ENCODE data around the gene SOX8.
A peak's percentile ranks its signal among the peaks of the same experiment; 100 is the strongest.
"Not testable (repeated sequence)": the region's sequence is repeated elsewhere in the genome, so short reads cannot be mapped to it uniquely, and the experiment has no call there.

The SOX8 gene

DNA sequence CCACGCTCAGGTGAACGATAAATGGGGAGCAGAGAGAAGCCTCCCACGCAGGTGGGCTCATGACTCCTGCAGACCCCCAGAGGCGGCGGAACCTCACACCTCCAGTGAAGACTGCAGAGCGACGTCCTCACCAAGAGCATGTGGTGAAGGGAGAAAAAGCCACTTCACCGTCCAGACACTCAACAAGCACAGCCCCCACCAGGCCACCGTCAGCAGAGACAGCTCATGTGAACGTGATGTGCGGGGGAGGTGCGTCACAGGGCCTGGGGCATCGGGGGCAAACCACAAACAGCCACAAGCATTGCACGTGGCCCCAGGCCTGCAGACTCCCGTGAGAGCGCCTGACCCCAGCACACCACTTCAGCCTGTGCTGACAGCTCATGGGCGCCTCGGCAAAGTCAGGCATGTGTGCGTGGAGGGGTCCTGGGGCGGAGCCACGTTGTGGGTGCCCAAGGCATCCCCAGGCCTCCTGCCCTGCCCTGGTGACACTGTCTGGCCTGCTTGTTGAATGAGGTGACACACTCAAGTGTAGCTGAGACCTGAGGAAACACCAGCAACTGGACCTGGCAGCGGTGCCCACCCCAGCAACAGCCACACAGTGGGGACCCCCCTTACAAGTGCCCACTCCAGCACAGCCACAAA, 29.8 kb upstream of the SOX8 start:
- Histone ChIP-seq H3K4me3 (ENCODE audit: low read depth in 1 of 5, low read length in 5 of 5) (no peak overlapping the region), H3K4me1 (ENCODE audit: control insufficient read depth in 5 of 5, insufficient read depth in 5 of 5, low read length in 5 of 5) (no peaks in the 10 kb centered on the region), H3K27me3 (ENCODE audit: control insufficient read depth in 5 of 5, insufficient read depth in 4 of 5, low read length in 5 of 5) (no peaks in the 10 kb centered on the region), H3K9ac (ENCODE audit: low read length in 5 of 5) (no peak overlapping the region), H3K27ac (ENCODE audit: low read depth, low read length) (no peak overlapping the region), H3K36me3 (ENCODE audit: control insufficient read depth in 5 of 5, insufficient read depth in 5 of 5, low read length in 5 of 5) (peaks cover 0 to 38% (median 27%) of the 10 kb centered on the region in 5 donors), H3K9me3 (ENCODE audit: control insufficient read depth in 5 of 5, low read length in 5 of 5) (no peaks in the 10 kb centered on the region)

DNA sequence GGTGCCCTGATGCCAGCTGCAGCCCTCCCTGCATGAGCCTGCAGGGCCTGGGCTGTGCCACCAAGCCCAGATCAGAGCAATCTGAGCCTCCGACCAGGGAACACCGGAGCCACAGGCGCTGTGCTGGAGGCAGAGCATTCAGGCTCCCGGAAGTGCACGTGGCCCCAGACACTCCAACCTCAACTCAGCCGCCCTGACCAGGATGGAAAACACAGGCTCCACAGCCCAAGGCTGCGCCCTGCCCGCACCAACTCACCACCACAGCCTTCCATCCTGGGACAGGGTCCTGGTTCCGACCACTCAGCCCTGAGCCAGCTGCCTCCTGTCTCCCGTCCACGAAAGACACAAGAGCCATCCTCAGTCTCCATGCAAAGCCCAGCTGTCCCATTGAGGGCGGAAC, 29.2 kb upstream of the SOX8 start:
- H3K4me3 ChIP-seq (ENCODE audit: low read depth in 1 of 5, low read length in 5 of 5): no peak overlapping the region
- no peaks in the 10 kb centered on the region for H3K9me3 ChIP-seq (ENCODE audit: control insufficient read depth in 5 of 5, low read length in 5 of 5)
- no peak overlapping the region for H3K9ac ChIP-seq (ENCODE audit: low read length in 5 of 5)
- H3K27me3 ChIP-seq (ENCODE audit: control insufficient read depth in 5 of 5, insufficient read depth in 4 of 5, low read length in 5 of 5): no peaks in the 10 kb centered on the region
- no peak overlapping the region for H3K27ac ChIP-seq (ENCODE audit: low read depth, low read length)
- H3K4me1 ChIP-seq (ENCODE audit: control insufficient read depth in 5 of 5, insufficient read depth in 5 of 5, low read length in 5 of 5): no peaks in the 10 kb centered on the region
- peaks cover 0 to 33% (median 22%) of the 10 kb centered on the region in 5 donors for H3K36me3 ChIP-seq (ENCODE audit: control insufficient read depth in 5 of 5, insufficient read depth in 5 of 5, low read length in 5 of 5)

DNA sequence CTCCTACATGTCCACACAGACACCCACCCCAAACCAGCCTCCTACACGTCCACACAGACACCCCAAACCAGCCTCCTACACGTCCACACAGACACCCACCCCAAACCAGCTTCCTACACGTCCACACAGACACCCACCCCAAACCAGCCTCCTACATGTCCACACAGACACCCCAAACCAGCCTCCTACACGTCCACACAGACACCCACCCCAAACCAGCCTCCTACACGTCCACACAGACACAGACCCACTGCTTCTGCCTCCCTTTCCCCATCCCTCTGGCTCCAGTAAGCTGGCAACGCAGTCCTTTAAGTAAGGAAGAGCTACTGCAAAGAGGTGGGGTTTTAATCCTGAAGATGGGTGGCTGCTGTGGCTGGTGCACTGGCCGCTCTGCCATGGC, 27.8 kb upstream of the SOX8 start:
- H3K27me3 ChIP-seq (ENCODE audit: control insufficient read depth in 5 of 5, insufficient read depth in 4 of 5, low read length in 5 of 5); H3K9ac ChIP-seq (ENCODE audit: low read length in 5 of 5); H3K4me1 ChIP-seq (ENCODE audit: control insufficient read depth in 5 of 5, insufficient read depth in 5 of 5, low read length in 5 of 5); H3K9me3 ChIP-seq (ENCODE audit: control insufficient read depth in 5 of 5, low read length in 5 of 5); H3K27ac ChIP-seq (ENCODE audit: low read depth, low read length); H3K4me3 ChIP-seq (ENCODE audit: low read depth in 1 of 5, low read length in 5 of 5): not testable (repeated sequence)
- H3K36me3 ChIP-seq (ENCODE audit: control insufficient read depth in 5 of 5, insufficient read depth in 5 of 5, low read length in 5 of 5): peaks cover 0 to 31% (median 22%) of the 10 kb centered on the region in 5 donors

DNA sequence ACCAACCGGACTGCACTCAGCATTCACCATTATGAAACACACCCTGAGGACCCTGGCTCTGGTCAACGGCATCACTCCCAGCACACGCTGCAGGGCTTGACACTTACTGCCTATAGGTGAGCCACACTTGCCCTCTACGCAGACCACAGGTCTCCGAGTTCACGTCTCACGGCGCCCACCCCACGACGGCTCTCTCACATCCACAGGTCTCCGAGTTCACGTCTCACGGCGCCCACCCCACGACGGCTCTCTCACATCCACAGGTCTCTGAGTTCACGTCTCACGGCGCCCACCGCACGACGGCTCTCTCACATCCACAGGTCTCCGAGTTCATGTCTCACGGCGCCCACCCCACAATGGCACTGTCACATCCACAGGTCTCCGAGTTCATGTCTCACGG, 25.8 kb upstream of the SOX8 start:
- H3K9ac ChIP-seq (ENCODE audit: low read length in 5 of 5); H3K4me3 ChIP-seq (ENCODE audit: low read depth in 1 of 5, low read length in 5 of 5); H3K9me3 ChIP-seq (ENCODE audit: control insufficient read depth in 5 of 5, low read length in 5 of 5); H3K27ac ChIP-seq (ENCODE audit: low read depth, low read length); H3K27me3 ChIP-seq (ENCODE audit: control insufficient read depth in 5 of 5, insufficient read depth in 4 of 5, low read length in 5 of 5); H3K4me1 ChIP-seq (ENCODE audit: control insufficient read depth in 5 of 5, insufficient read depth in 5 of 5, low read length in 5 of 5): not testable (repeated sequence)
- peaks cover 0 to 31% (median 22%) of the 10 kb centered on the region in 5 donors for H3K36me3 ChIP-seq (ENCODE audit: control insufficient read depth in 5 of 5, insufficient read depth in 5 of 5, low read length in 5 of 5)

DNA sequence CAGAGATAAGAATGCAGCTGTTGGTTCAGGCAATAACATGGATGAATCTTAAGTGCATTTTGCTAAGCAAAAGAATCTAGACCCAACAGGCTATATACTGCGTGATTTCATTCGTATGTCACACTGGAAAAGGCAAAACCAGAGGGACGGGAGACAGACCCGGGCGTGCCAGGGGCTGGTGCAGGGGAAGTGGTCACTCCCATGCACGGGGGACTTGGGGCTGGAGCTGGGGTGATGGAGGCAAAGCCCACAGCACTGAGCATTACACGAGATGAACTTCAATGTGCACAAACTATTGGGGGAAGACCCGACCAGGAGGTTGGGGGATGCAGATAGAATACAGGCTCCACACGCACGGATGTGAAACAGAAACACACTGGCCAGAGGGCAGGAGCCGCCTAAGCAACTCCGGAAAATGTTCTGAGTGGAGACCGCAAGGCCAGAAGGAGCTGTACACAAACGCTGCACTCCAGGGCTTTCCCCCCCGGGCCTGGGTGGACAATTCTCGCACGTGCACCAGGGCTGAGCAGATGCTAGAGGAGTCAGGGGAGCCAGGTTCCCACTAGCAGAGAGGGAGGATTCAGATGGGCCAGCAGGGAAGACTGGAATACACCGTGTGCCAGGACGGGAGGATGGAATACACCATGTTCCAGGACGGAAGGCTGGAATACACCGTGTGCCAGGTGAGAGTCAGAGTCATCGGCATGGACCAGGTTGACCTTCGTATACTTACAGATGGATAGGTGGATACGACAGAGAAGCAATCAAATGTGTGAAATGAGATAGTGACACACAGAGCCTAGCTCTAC, 22.1 kb upstream of the SOX8 start:
- no peak overlapping the region for H3K4me3 ChIP-seq (ENCODE audit: low read depth in 1 of 5, low read length in 5 of 5)
- H3K4me1 ChIP-seq (ENCODE audit: control insufficient read depth in 5 of 5, insufficient read depth in 5 of 5, low read length in 5 of 5): peaks cover 0 to 12% (median 2%) of the 10 kb centered on the region in 5 donors
- H3K27ac ChIP-seq (ENCODE audit: low read depth, low read length): no peak overlapping the region
- H3K36me3 ChIP-seq (ENCODE audit: control insufficient read depth in 5 of 5, insufficient read depth in 5 of 5, low read length in 5 of 5): peaks cover 0 to 4% (median 4%) of the 10 kb centered on the region in 5 donors
- no peak overlapping the region for H3K9ac ChIP-seq (ENCODE audit: low read length in 5 of 5)
- H3K9me3 ChIP-seq (ENCODE audit: control insufficient read depth in 5 of 5, low read length in 5 of 5): no peaks in the 10 kb centered on the region
- no peaks in the 10 kb centered on the region for H3K27me3 ChIP-seq (ENCODE audit: control insufficient read depth in 5 of 5, insufficient read depth in 4 of 5, low read length in 5 of 5)

DNA sequence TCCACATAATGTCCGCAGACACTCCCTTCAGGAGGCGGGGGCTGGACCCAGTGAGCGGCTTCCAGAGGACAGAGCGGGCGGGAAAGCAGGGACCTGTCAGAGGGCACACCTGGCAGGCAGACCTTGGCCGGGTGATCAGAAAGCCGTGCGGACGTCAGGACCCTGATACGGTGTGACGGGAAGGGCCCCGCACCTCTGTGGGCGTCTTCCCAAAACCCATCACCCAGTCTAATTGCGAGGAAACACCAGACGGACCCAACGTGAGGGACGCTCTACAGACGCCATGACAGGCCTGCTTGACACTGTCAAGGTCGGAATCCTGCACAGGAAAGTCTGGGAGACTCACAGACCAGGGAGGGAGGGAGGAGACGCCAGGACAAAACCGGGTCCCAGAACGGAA, 19.2 kb upstream of the SOX8 start:
- Histone ChIP-seq H3K9me3 (ENCODE audit: control insufficient read depth in 5 of 5, low read length in 5 of 5) (peaks cover 0 to 9% (median 4%) of the 10 kb centered on the region in 5 donors), H3K27ac (ENCODE audit: low read depth, low read length) (no peak overlapping the region), H3K4me1 (ENCODE audit: control insufficient read depth in 5 of 5, insufficient read depth in 5 of 5, low read length in 5 of 5) (peaks cover 0 to 14% (median 5%) of the 10 kb centered on the region in 5 donors), H3K36me3 (ENCODE audit: control insufficient read depth in 5 of 5, insufficient read depth in 5 of 5, low read length in 5 of 5) (peaks cover 0 to 24% (median 8%) of the 10 kb centered on the region in 5 donors), H3K4me3 (ENCODE audit: low read depth in 1 of 5, low read length in 5 of 5) (no peak overlapping the region), H3K9ac (ENCODE audit: low read length in 5 of 5) (no peak overlapping the region), H3K27me3 (ENCODE audit: control insufficient read depth in 5 of 5, insufficient read depth in 4 of 5, low read length in 5 of 5) (no peaks in the 10 kb centered on the region)

DNA sequence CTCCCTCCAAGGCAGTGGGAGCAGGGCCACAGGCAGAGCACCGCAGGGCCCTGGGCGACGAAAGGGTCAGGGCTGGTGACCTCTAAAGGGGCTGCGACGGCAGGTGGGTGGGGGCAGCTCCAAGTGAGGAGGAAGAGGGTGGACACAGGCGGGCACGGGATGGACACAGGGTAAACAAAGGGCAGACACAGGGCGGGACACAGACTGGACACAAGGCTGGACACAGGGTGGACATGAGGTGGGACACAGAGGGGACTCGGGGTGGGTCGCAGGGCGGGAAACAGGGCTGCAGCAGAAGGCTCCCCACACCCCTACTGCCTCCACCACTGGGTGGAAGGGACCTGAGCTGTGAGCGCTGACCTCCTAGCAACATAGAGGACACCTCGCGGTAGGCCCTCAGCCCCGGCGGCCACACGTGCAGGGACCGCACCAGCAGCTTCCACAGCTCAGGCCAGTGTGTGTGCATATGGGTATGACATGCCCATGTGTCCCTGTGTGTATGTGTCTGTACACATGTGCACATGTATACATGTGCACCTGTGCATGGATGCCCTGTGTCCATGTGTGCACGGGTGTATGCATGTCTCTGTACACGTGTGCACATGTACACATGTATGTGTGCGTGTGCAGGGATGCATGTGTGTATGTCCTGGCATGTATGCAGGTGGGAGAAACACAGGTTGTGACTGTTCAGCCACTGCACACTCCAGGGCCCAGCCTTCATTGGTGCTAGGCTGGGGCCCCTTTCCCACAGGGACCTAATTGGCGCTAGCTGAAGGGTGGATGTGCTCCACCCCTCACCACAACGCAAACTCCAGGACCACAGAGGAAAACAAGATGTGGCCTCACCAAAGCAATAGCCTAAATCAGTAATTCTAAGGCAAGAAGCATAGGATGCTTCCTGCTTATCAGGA, 18.4 kb upstream of the SOX8 start:
- H3K4me3 ChIP-seq (ENCODE audit: low read depth in 1 of 5, low read length in 5 of 5): no peak overlapping the region
- peaks cover 0 to 31% (median 12%) of the 10 kb centered on the region in 5 donors for H3K36me3 ChIP-seq (ENCODE audit: control insufficient read depth in 5 of 5, insufficient read depth in 5 of 5, low read length in 5 of 5)
- no peak overlapping the region for H3K9ac ChIP-seq (ENCODE audit: low read length in 5 of 5)
- H3K27me3 ChIP-seq (ENCODE audit: control insufficient read depth in 5 of 5, insufficient read depth in 4 of 5, low read length in 5 of 5): no peaks in the 10 kb centered on the region
- peaks cover 0 to 9% (median 4%) of the 10 kb centered on the region in 5 donors for H3K9me3 ChIP-seq (ENCODE audit: control insufficient read depth in 5 of 5, low read length in 5 of 5)
- H3K4me1 ChIP-seq (ENCODE audit: control insufficient read depth in 5 of 5, insufficient read depth in 5 of 5, low read length in 5 of 5): peaks cover 0 to 14% (median 5%) of the 10 kb centered on the region in 5 donors
- no peak overlapping the region for H3K27ac ChIP-seq (ENCODE audit: low read depth, low read length)

DNA sequence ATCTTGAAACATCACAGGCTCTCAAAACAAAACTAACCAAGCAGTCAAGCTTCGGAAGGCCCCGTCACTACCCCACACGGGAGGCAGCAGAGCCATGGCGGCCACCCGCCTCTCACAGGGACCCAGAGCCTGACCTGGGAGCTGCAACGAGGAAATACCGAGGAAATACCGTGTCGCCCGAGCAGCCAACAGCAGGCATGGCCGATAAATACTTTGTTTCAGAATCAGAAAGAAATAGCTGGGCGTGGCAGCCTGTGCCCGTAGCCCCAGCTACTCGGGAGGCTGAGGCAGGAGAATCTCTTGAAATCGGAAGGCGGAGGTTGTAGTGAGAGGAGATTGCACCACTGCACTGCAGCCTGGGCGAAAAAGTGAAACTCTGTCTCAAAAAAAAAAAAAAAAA, 17.7 kb upstream of the SOX8 start:
- Histone ChIP-seq H3K9me3 (ENCODE audit: control insufficient read depth in 5 of 5, low read length in 5 of 5) (peaks cover 0 to 9% (median 4%) of the 10 kb centered on the region in 5 donors), H3K4me3 (ENCODE audit: low read depth in 1 of 5, low read length in 5 of 5) (peak overlapping the region in 1 of 5 donors; percentile 14), H3K36me3 (ENCODE audit: control insufficient read depth in 5 of 5, insufficient read depth in 5 of 5, low read length in 5 of 5) (peaks cover 0 to 31% (median 12%) of the 10 kb centered on the region in 5 donors), H3K27me3 (ENCODE audit: control insufficient read depth in 5 of 5, insufficient read depth in 4 of 5, low read length in 5 of 5) (no peaks in the 10 kb centered on the region), H3K9ac (ENCODE audit: low read length in 5 of 5) (no peak overlapping the region), H3K27ac (ENCODE audit: low read depth, low read length) (no peak overlapping the region), H3K4me1 (ENCODE audit: control insufficient read depth in 5 of 5, insufficient read depth in 5 of 5, low read length in 5 of 5) (peaks cover 0 to 14% (median 5%) of the 10 kb centered on the region in 5 donors)

DNA sequence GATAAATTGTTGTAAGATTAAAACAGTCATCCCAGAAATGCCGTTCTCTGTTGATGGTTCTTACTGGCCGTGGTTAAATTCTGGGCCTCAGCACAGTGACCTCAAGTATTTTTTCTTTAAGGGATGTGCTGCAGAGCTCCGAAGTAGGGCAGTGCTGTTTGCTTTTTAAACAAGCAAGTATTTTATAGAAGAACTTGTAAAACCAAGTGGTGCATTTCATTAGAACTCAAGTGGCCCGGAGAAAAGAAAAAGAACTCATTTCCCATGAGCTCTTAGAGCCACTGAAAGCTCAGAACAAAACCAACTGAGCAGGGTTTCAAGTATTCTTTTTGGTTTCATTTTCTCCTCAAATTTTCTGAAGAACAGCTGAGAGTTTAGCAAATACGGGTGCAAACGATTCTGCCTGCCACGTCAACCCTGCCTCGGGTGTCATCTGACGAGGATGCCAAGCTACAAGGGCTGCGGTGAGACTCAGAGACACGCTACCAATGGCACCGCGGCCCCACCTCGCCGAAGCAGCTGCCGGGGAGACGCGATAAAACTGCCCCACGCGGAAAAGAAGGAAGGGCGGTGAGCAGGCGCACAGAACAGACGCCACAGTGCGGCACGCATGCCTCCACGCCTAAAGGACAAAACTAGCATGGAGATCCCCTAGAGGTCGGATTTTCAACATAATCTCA, 17.1 kb upstream of the SOX8 start:
- peaks cover 0 to 9% (median 4%) of the 10 kb centered on the region in 5 donors for H3K9me3 ChIP-seq (ENCODE audit: control insufficient read depth in 5 of 5, low read length in 5 of 5)
- no peaks in the 10 kb centered on the region for H3K27me3 ChIP-seq (ENCODE audit: control insufficient read depth in 5 of 5, insufficient read depth in 4 of 5, low read length in 5 of 5)
- H3K4me3 ChIP-seq (ENCODE audit: low read depth in 1 of 5, low read length in 5 of 5): no peak overlapping the region
- no peak overlapping the region for H3K9ac ChIP-seq (ENCODE audit: low read length in 5 of 5)
- H3K4me1 ChIP-seq (ENCODE audit: control insufficient read depth in 5 of 5, insufficient read depth in 5 of 5, low read length in 5 of 5): peaks cover 4 to 18% (median 8%) of the 10 kb centered on the region in 5 donors
- no peak overlapping the region for H3K27ac ChIP-seq (ENCODE audit: low read depth, low read length)
- H3K36me3 ChIP-seq (ENCODE audit: control insufficient read depth in 5 of 5, insufficient read depth in 5 of 5, low read length in 5 of 5): peaks cover 0 to 31% (median 12%) of the 10 kb centered on the region in 5 donors

Data from subcutaneous abdominal adipose tissue (tissue), 5 donors.